GM12874 (cell line): ENCODE measurements around the gene SH2D4B.

Experiments used
- CTCF ChIP-seq: IDR thresholded peaks from 2 replicates; pipeline ENCODE4 v1.5.1; 2011; ENCODE audit warnings: low read depth, mild to moderate bottlenecking, control low read depth, low read length, moderate library complexity; ENCODE audit not compliant: insufficient read depth

SH2D4B gene

DNA sequence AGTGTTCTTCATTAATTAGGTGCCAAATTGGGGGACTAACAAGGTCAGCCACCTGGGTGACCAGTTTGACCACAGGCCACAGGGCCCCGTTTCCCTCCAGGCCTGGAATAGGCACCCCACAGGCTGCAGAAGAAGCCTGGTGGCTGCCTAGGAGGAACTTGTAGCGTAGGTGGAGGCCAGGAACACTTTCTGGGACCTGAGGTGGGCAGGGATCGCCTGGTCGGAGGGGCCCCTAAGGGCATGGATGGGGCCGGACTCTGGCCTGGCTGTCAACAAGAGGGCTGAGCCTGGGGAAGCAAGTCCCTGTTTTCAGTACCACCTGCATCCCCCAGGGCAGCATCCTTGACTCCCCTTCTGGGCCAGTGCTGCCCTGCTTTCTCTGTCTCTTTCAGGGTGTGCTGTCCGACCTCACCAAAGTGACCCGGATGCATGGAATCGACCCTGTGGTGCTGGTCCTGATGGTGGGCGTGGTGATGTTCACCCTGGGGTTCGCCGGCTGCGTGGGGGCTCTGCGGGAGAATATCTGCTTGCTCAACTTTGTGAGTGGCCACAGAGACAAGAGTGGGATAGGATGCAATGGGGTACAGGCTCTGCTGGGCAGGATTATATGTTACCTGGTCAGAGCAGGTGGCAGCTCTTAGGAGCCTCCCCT lies 30.7 kb upstream of the SH2D4B start:
- no peak for TF ChIP-seq CTCF

GRCh38 chr10:80509108-80509402 lies 28.6 kb upstream of the SH2D4B start:
- TF ChIP-seq CTCF, result no peak

- no peak for TF ChIP-seq CTCF
Measured at GRCh38 chr10:80509403-80510161, 28.1 kb upstream of the SH2D4B start.

- TF ChIP-seq CTCF, result no peak
Measured at GRCh38 chr10:80512031-80512526, 25.6 kb upstream of the SH2D4B start.

- no peak for TF ChIP-seq CTCF
Measured at GRCh38 chr10:80513106-80513505, 24.6 kb upstream of the SH2D4B start.

DNA sequence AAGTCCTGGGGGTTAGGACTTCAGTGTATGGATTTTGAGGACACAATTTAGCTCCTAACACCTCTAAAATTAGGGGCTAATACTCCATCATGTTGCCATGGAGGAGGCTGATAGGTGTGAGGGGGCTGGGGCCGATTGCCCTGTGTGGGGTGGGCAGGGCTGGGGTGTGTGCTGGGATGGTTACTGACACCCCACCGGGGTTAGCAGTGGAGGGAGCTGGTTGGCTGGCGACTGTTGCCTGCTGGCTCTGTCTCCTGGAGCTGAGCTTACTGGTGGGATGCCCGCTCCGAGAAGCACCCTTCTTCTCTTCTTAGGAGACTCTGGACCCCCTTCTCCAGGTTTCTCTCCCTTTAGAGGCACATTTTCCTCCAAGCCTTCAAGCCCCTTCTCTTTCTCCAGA lies 22.2 kb upstream of the SH2D4B start:
- no peak for TF ChIP-seq CTCF

DNA sequence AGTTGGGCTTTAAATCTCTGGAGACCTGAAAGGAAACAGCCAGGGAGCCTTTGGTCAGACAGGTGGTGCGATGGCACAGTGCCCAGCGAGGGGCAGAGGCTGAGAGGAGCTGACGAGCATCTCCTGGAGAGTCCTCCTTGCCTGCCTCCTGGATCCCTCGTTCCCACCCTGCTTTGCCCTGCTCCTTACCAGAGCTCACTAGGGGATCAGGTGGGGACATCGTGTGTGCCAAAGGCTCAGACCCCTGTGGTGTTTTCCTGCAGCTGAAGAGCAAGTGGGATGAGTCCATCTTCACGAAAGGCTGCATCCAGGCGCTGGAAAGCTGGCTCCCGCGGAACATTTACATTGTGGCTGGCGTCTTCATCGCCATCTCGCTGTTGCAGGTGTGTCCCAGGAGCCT lies 21.8 kb upstream of the SH2D4B start:
- no peak for TF ChIP-seq CTCF
